ENCODE data around the gene CHMP6. TPM values are rescaled to one million over a fixed set of nuclear protein-coding genes. Genes with fewer than 3 reads are reported as not detected.

Gene CHMP6
- polyA plus RNA-seq, 3 donors: 20.3 to 44.8 (median 44.1) TPM

DNA sequence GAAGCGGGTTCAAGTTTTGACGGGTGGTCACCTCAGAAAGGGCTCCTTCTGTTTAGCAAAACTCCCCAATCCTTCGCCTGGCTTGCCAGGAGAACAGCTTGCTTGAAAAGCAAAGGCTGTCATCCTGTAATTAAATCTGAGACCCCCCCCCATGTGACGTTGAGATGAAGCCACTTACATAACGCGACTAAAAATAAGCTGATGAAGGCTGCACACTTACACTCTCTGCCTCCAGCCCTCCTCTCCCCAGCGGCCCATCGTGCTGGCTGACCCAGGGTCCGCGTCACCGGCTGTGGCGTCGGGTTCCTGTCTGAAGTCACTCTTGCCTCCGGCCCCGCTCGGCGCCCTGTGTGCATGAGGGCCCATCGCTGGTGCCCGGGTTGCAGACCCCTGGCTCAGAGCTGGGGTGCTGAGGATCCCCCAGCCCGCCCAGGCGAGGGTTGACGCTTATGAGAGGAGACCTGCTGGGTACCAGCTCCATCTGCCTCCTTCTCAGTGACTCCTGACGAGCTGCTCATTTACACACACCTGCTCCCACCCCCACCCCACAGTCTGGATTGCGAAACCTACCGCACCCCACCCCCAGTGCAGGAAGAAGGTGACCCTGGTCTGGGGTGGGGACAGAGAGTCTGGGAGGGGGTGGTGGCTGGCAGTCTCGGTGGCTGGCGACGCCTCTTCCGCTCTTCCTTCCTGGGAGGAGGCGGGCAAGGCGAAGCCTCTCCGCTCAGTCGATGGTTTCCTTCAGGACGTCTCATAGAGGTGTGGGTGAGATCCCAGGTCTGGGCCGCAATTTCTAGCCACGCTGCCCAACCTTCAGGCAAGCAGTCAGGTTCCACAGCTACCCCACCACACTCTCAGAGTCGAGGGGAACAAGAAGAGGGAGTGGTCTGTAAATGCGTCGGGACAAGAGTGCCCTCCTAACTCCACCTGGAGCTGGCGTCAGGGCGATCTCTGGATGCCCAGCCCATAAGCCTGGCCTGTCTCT lies 40.2 kb downstream of the CHMP6 start:
- intact Hi-C loops (cut with micrococcal nuclease): loop anchor here (5.0 to 10.0 kb wide), 2 partner anchors 60 to 193 kb away; partner anchors contain the start of gene CEP131 (in 1 of the 2)
- Mint-ChIP-seq H3K36me3 (peaks cover 11 to 26% of the 10 kb centered on the region in 2 donors), H3K4me1 (peaks cover 56% of the 10 kb centered on the region), H3K27ac (peak overlapping the region in 6 of 7 donors; percentile 43 to 83 (median 72)), H3K9me3 (peaks cover 0 to 12% (median 4%) of the 10 kb centered on the region in 7 donors), H3K27me3 (ENCODE audit: low read depth in 3 of 3) (peaks cover 21 to 47% (median 38%) of the 10 kb centered on the region in 3 donors), H3K4me3 (peak overlapping the region; percentile 97 to 99)
- Histone ChIP-seq H3K79me2 (ENCODE audit: insufficient read depth, low read length) (peaks cover 23% of the 10 kb centered on the region), H3K9ac (ENCODE audit: insufficient read depth, low read length, poor library complexity, severe bottlenecking) (peak overlapping the region; percentile 12), H3K4me2 (replicated peaks; ENCODE audit: extremely low read depth, low read length, poor library complexity, severe bottlenecking) (peak overlapping the region; percentile 89), H3K27ac (ENCODE audit: low read depth in 1 of 2, low read length in 2 of 2) (peak overlapping the region; percentile 27 to 48), H2AFZ (ENCODE audit: insufficient read depth, low read depth, low read length, poor library complexity, severe bottlenecking) (no peak overlapping the region), H4K20me1 (ENCODE audit: insufficient read depth, low read length) (peaks cover 50% of the 10 kb centered on the region), H3K9me3 (replicated peaks in 1 of 2; ENCODE audit: control insufficient read depth in 1 of 2, insufficient read depth in 1 of 2, low read length in 2 of 2) (peaks cover 0 to 7% of the 10 kb centered on the region in 2 donors), H3K27me3 (ENCODE audit: control insufficient read depth in 2 of 2, insufficient read depth in 2 of 2, low read length in 2 of 2) (peaks cover 0 to 32% of the 10 kb centered on the region in 2 donors), H3K4me1 (ENCODE audit: control insufficient read depth in 1 of 2, insufficient read depth in 2 of 2, low read length in 2 of 2) (peaks cover 48 to 52% of the 10 kb centered on the region in 2 donors), H3K4me3 (replicated peaks in 1 of 3; ENCODE audit: low read depth in 2 of 3, low read length in 3 of 3) (peak overlapping the region in 2 of 3 experiments; percentile 16 to 97), H3K36me3 (replicated peaks in 1 of 2; ENCODE audit: control insufficient read depth in 1 of 2, insufficient read depth in 2 of 2, low read length in 2 of 2) (no peaks in the 10 kb centered on the region)
- no peak for TF ChIP-seq CTCF (IDR thresholded peaks at IDR 0.05)
- peak in 1 of 3 donors; percentile 26 for DNase-seq
- 50% methylated on average over 20 of the region's 41 CpGs for WGBS (ENCODE audit: insufficient coverage)

Measured in CD14-positive monocyte (primary cell).